ENCODE measurements around the gene CRYGD.
"Not testable (repeated sequence)": the region's sequence is repeated elsewhere in the genome, so short reads cannot be mapped to it uniquely, and the experiment has no call there.

Gene CRYGD

DNA sequence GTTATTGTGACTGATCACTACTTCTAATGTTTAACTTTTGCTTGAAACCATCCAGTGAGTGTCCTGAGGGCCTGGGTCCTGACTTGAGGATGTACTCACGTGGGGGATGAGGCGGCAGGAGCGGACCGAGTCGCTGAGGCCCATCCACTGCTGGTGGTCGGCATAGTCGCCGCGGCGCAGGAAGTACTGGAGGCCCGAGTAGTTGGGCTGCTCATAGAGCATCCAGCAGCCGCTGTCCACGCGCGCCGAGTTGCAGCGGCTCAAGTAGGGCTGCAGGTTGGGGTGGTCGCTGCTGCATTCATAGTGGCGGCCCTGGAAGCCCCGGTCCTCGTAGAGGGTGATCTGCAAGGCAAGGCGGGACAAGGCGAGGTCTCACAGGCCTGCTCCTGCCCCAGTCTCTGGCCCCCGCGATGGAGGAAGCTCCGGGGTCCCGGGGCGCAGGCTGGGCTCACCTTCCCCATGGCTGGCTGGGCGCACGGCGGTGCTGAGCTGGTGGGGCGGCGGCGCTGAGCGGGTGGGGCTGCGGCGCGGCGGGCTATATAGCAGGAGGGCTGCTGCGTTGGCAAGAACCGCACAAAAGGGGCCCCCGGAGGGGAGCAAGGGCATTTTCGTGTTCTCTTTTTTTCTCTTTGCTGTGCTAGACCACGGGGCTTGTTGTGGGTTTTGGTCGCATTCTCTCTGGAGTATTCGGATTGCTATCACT lies at the start of gene CRYGD:
Gene CRYGD, minus strand, starts transcription at position 512 of the 703 bp plus-strand sequence. Its CDS starts 51 bp downstream, at position 461.
- peak in 7 of 51 donors; percentile 3 to 21 (median 6) for DNase-seq

DNA sequence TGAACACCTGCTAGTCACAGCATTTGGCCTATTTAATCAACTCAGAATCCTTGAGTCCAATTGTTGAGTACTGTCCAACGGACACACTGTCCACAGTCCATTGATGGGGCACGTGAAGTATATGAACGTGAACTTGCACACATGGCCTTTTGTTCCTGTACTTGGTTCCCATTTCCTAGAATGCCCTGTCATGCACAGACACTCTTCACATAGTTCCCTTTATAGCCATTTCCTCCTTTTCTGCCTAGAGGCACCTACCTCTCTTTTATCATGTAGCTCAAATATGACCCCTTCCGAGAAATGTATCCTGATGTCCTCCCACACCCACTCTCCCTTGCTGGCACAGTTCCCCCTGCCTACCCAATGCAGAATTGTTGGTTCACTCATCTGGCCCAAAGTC lies 47.8 kb upstream of the CRYGD start:
- no peak for DNase-seq

GRCh38 chr2:208164951-208165755 lies 40.8 kb upstream of the CRYGD start:
- peak in 1 of 51 donors; percentile 14 for DNase-seq

DNA sequence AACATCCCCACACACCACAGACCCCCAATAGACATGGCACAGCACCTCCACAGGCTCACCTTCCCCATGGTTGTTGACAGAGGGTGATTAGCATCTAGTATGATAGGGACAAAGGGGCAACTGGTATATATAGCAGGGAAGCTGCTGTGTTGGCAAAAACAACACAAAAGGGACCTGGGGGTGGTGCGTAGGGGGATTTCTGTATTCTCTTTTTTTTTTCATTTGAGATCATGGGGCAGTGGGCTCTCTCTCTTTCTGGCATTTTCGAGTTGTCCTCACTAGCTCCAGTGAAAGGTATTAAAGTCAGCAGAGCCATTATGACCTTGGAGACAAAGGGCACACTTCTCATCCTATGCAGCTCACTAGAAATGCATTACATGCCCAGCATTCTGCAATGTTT lies 39.2 kb upstream of the CRYGD start, which contains the start of gene CRYGA:
Gene CRYGA, minus strand, starts transcription at position 101 of the 400 bp plus-strand sequence. Its CDS starts 33 bp downstream, at position 68.
- DNase-seq: no peak

DNA sequence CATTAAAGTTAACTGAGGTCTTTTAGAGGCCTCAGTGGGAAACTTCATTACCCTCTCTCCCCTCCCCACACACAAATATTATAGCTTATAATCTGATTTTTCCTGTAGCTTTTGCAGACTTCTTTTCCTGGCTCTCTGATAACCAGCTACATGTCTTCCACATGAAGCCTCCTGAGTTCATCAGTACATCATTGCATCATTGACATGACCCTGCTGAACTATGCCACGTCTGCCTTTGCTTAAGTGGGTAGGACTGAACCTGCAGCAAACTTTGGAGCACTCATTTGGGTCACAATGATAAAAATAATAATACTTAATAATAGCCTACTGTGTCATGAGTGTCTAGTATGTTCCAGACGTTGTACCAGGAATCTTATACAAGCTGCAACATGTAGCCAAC lies 32.1 kb upstream of the CRYGD start:
- no peak for DNase-seq

DNA sequence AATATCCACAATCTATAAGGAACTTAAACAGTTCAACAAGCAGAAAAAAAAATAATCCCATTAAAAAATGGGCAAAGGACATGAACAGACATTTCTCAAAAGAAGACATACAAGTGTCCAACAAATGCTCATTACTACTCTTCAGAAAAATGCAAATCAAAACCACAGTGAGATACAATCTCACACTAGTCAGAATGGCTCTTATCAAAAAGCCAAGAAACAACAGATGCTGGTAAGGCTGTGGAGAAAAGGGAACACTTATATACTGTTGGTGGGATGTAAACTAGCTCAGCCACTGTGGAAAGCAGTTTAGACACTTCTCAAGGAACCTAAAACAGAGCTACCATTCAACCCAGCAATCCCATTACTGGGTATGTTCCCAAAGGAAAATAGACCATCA lies 28.8 kb upstream of the CRYGD start:
- DNase-seq: no peak

- no peak for DNase-seq
Observed at GRCh38 chr2:208150956-208151355, 26.6 kb upstream of the CRYGD start.

DNA sequence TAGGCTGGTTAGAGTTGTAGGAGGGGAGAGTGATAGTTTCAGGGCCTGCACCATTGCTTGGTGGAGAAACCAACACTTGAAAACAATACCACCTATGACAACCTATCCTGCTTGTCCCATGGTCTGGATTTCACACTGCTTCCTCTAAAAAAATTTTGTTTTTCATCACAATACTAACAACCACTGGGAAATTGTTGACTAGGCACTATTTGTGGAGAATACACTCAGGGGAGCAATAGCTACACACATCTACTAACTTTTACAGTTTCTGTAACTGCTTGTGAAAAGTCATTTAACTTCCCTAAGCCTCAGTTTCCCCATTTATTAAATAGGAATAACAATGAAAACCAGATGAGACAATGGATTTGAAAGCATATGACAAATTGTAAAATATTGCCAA lies 25.8 kb upstream of the CRYGD start:
- no peak for DNase-seq

DNA sequence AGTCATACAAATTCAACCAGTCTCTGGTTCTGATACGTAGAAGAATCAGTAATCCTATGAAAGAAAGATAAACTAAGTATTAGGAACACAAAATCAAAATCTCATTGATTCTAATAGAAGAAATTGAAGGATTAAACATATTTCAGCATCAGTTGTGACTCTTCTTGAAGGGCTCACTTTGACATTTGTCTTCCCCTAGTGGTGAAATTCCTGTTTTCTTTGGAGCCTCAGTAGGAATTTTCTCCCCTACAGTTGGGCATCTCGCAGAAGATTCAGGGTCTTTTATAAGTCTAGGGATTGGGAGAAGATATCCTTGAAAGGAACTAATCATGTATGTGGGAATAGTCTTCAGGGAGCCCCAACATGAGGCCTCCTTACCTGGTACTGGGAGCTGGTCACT lies 24.5 kb upstream of the CRYGD start:
- no peak for DNase-seq

- no peak for DNase-seq
Observed at GRCh38 chr2:208147759-208148158, 23.4 kb upstream of the CRYGD start.

DNA sequence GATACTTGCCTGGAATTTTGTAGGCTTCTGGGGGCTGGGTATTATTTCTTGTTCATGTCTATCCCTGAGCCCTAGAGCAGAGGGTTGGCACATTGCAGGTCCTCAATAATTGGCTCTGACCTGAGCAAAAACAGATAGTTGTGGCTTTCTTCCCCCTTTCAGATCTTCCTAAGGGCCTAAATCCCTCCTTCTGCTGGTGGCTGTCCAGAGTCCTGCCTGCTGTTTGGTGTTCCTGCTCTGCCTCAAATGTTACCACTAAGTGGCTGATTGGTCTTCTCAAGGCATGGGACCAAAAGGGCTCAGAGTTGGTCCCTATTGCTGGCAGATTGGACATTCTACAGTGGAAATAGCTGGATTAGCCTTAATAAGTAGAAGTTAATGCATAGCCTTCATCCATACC lies 22.7 kb upstream of the CRYGD start:
- no peak for DNase-seq

GRCh38 chr2:208146006-208146405 lies 21.7 kb upstream of the CRYGD start, which contains the start of gene CRYGB:
Gene CRYGB, minus strand, starts transcription at chr2:208146158. Its CDS starts 38 bp downstream, at chr2:208146120.
- DNase-seq: no peak

- DNase-seq: no peak
Observed at GRCh38 chr2:208142925-208143799, 18.8 kb upstream of the CRYGD start.

DNA sequence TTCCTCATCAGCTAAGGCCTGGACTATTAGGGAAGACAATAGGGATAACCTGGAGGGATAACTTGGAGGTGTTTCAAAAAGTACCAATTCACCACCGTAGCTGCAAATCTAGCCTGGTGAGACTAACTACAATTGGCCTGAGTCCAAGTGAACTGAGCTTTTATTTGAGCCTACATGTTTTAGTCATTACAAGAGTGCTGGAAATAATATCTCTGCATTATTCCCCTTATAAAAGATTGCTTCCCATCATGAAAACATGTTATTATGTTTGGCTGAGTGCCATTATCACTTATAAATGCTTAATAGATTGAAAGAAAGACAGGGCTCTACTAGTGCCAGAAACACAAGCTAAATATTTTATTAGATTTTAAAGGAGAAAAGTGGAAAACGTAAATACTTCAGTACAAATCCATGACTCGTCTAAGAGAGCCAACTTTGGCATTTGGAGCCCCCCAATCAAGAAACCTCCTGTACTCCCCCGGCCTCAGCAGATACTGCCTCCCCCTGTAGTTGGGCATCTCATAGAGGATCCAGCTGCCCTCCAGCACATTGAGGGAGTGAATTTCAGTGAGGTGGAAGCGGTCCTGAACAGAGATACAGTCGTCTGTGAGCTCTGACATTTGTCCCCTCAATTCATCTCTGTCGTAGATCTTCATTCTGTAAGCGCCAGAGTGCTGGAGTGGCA lies 18.1 kb upstream of the CRYGD start:
- DNase-seq: peak in 1 of 51 donors; percentile 14

GRCh38 chr2:208139447-208139846 lies 15.1 kb upstream of the CRYGD start:
- no peak for DNase-seq

DNA sequence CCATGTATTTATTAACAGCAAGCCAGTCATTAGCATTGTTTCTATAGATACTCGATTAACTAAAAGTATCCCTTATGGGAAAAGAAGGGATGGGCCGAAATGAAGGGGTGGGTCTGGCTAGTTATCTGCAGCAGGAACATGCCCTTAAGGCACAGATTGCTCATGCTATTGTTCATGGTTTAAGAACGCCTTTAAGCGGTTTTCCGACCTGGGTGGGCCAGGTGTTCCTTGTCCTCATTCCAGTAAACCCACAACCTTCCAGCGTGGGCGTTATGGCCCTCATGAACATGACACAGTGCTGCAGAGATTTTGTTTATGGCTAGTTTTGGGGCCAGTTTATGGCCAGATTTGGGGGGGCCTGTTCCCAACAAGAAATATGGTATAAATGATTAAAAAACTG lies 14.0 kb upstream of the CRYGD start:
- DNase-seq: not testable (repeated sequence)

GRCh38 chr2:208136716-208137094 lies 12.4 kb upstream of the CRYGD start:
- no peak for DNase-seq

DNA sequence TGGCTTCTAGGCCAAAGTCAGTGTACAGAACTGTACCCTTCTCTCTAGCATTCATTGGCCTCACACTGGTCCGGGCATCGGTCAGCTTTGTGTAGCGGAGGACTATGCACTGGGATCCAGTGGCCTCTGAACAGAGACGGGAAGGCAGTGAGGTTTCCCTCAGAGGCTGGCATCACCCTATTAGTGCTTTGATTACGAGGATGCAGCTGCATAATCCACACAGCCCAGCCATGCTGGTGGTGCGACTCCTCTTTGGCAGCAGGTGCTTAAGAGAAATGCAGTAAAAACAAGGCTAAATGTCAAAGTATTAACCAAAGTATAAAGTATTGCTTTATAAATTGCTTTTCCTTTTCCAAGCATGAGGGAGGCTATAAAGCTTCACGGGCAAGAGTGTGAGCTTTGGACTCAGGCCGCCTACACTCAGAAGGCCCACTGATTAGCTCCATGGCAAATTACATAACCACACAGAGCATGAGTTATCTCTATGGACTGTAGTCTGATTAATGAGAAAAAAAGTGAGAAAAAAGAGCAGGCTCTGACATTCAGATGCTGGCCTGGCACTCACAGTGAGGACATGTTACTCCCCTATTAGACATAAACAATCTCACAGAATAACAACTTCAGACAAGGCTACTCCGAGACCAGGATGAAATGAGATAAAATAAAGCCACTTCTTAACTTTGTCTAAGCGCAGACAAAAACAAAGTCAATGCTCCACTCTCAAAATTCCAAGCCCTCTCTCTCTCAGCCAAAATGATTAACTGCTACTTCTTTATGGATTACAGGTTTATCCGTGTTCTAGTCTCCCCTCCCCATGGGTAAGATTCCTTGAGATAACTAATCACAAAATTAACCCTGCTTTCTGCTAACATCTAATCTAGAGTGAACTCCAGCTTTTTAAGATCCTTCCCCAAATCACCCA lies 11.7 kb upstream of the CRYGD start:
- DNase-seq: no peak

DNA sequence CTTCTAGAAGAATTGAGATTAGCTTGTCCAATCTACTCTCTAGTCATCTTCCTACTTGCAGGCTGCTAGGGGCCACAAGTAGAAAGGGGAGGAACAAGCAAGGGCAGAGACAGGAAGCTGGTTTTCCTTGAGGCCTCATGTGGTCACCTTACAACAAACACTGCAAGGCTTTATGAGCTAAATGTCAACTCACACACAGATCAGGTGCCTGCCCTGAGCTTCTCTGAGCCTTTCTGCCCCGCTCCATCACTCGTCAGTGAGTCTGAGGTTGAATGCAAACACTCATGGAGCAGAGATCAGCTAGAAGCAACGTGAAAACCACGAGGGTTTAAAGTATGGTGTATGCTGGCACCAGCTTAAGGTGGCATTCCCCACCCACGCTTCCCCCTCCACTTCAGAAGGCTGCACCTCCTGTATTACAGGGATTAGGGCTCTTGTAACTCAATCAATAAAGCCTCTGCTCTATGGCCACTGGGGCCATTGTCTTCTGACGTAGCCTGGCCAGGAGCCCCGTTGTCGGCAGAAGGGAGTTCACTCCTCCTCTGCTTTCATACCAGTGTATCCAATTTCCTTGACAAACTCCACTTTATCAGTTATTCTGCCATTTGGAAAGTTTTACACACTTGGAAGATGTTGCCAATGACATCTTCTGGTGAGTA lies 10.7 kb upstream of the CRYGD start:
- no peak for DNase-seq
